OCI-LY1 (cell line): ENCODE measurements around the gene MRPL54.
A peak's percentile ranks its signal among the peaks of the same experiment; 100 is the strongest.

Experiments
- H2AFZ ChIP-seq: fragments of 200-600 bp; sonication (generic), shearing (Covaris generic); 2 replicates; pipeline ENCODE4 v1.6.0; 2014; ENCODE audit warnings: antibody characterized with exemption, mild to moderate bottlenecking, low read length
- H3F3A ChIP-seq: fragments of 200-600 bp; sonication (generic), shearing (Covaris generic); 2 replicates; pipeline ENCODE4 v1.6.0; 2014; ENCODE audit warnings: mild to moderate bottlenecking, antibody characterized with exemption, low read length, moderate library complexity; ENCODE audit not compliant: insufficient read depth
- H3K27ac ChIP-seq: fragments of 200-600 bp; sonication (generic); 2 replicates; pipeline ENCODE4 v1.5.1; 2014; ENCODE audit warnings: low read length, mixed run types, mild to moderate bottlenecking, low read depth; ENCODE audit not compliant: poor library complexity, severe bottlenecking
- H3K27me3 ChIP-seq: fragments of 200-600 bp; sonication (generic); 2 replicates; pipeline ENCODE4 v1.6.0; 2014; ENCODE audit warnings: antibody characterized with exemption, mild to moderate bottlenecking, low read length, moderate library complexity; ENCODE audit not compliant: insufficient read depth
- H3K36me3 ChIP-seq: fragments of 200-600 bp; sonication (generic); 2 replicates; pipeline ENCODE4 v1.6.1; 2014; ENCODE audit warnings: mild to moderate bottlenecking, antibody characterized with exemption, low read length, moderate library complexity, mixed read lengths; ENCODE audit not compliant: insufficient read depth
- H3K4me1 ChIP-seq: fragments of 200-600 bp; sonication (generic); 2 replicates; pipeline ENCODE4 v1.5.1; 2014; ENCODE audit warnings: mild to moderate bottlenecking, low read length, moderate library complexity; ENCODE audit not compliant: insufficient read depth, severe bottlenecking
- H3K4me2 ChIP-seq: fragments of 200-600 bp; sonication (generic), shearing (Covaris generic); 2 replicates; pipeline ENCODE4 v1.6.1; 2014; ENCODE audit warnings: low read length
- H3K4me3 ChIP-seq: fragments of 200-600 bp; sonication (generic); 2 replicates; pipeline ENCODE4 v1.5.1; 2014; ENCODE audit warnings: low read length, low read depth, mild to moderate bottlenecking, mixed read lengths; ENCODE audit not compliant: poor library complexity, severe bottlenecking
- H3K79me2 ChIP-seq: fragments of 200-600 bp; shearing (Covaris generic); 2 replicates; pipeline ENCODE4 v1.6.1; 2016; ENCODE audit warnings: mixed run types, low read length, mixed read lengths; ENCODE audit not compliant: insufficient read depth
- H3K9ac ChIP-seq: fragments of 200-600 bp; sonication (generic), shearing (Covaris generic); 2 replicates; pipeline ENCODE4 v1.6.1; 2014; ENCODE audit warnings: mild to moderate bottlenecking, low read length, mixed read lengths
- H3K9me2 ChIP-seq: fragments of 200-600 bp; sonication (generic), shearing (Covaris generic); 2 replicates; pipeline ENCODE4 v1.6.1; 2014; ENCODE audit warnings: low read depth, mild to moderate bottlenecking, low read length, mixed read lengths
- H3K9me3 ChIP-seq: fragments of 200-600 bp; shearing (Covaris generic); 2 replicates; pipeline ENCODE4 v1.6.1; 2014; ENCODE audit warnings: low read length, mixed read lengths
- H4K20me1 ChIP-seq: fragments of 200-600 bp; sonication (generic), shearing (Covaris generic); 2 replicates; pipeline ENCODE4 v1.6.0; 2016; ENCODE audit warnings: mild to moderate bottlenecking, low read length; ENCODE audit not compliant: insufficient read depth
- EZH2 ChIP-seq: fragments of 200-600 bp; sonication (generic), shearing (Covaris generic); IDR thresholded peaks from 2 replicates; pipeline ENCODE4 v1.8.0; 2017; ENCODE audit warnings: borderline replicate concordance, mixed run types, mild to moderate bottlenecking, antibody characterized with exemption, low read length, moderate library complexity, mixed read lengths
- TF ChIP-seq, protein P1 (sequence below): fragments of 200-600 bp; sonication (generic), shearing (Covaris generic); IDR thresholded peaks from 2 replicates; pipeline ENCODE4 v1.5.1; 2017; ENCODE audit warnings: mild to moderate bottlenecking, antibody characterized with exemption, low read length, moderate library complexity, mixed read lengths

Gene MRPL54

GRCh38 chr19:3759482-3760254 lies 2.8 kb upstream of the MRPL54 start:
- Histone ChIP-seq H4K20me1 (no peaks in the 10 kb centered on the region), H3K27ac (no peak overlapping the region), H3K4me3 (peak overlapping the region; percentile 84), H3K4me1 (peaks cover 25% of the 10 kb centered on the region), H3K36me3 (peaks cover 18% of the 10 kb centered on the region; the same call in 1 of the 2 replicates), H3K79me2 (no peaks in the 10 kb centered on the region), H3K9ac (no peak overlapping the region; the same call in 1 of the 2 replicates), H3F3A (no peaks in the 10 kb centered on the region), H3K4me2 (peak overlapping the region; percentile 75; the same call in 1 of the 2 replicates), H3K9me2 (no peaks in the 10 kb centered on the region), H3K9me3 (no peaks in the 10 kb centered on the region), H2AFZ (no peak overlapping the region), H3K27me3 (no peaks in the 10 kb centered on the region)
- TF ChIP-seq, protein P1, sequence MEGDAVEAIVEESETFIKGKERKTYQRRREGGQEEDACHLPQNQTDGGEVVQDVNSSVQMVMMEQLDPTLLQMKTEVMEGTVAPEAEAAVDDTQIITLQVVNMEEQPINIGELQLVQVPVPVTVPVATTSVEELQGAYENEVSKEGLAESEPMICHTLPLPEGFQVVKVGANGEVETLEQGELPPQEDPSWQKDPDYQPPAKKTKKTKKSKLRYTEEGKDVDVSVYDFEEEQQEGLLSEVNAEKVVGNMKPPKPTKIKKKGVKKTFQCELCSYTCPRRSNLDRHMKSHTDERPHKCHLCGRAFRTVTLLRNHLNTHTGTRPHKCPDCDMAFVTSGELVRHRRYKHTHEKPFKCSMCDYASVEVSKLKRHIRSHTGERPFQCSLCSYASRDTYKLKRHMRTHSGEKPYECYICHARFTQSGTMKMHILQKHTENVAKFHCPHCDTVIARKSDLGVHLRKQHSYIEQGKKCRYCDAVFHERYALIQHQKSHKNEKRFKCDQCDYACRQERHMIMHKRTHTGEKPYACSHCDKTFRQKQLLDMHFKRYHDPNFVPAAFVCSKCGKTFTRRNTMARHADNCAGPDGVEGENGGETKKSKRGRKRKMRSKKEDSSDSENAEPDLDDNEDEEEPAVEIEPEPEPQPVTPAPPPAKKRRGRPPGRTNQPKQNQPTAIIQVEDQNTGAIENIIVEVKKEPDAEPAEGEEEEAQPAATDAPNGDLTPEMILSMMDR = no peak
- TF ChIP-seq EZH2 = no peak

- Histone ChIP-seq H3K4me3 (peak overlapping the region; percentile 84), H3K27ac (peak overlapping the region; percentile 9), H3K27me3 (no peaks in the 10 kb centered on the region), H3F3A (no peaks in the 10 kb centered on the region), H3K9me2 (no peaks in the 10 kb centered on the region), H3K4me2 (peak overlapping the region; percentile 75), H2AFZ (no peak overlapping the region), H3K79me2 (no peaks in the 10 kb centered on the region), H3K9ac (peak overlapping the region; percentile 90), H4K20me1 (no peaks in the 10 kb centered on the region), H3K36me3 (peaks cover 21% of the 10 kb centered on the region; the same call in 1 of the 2 replicates), H3K9me3 (no peaks in the 10 kb centered on the region), H3K4me1 (peaks cover 25% of the 10 kb centered on the region)
- TF ChIP-seq EZH2 = no peak
These were observed 1.6 kb upstream of the MRPL54 start for GRCh38 chr19:3760871-3761361.

- peak within 1 kb of the TSS; percentile 75 for H3K4me2 ChIP-seq
- peak within 1 kb of the TSS; percentile 90 for H3K9ac ChIP-seq
- peaks cover 24% of the 10 kb centered on the region; the same call in 1 of the 2 replicates for H3K36me3 ChIP-seq
- no peaks in the 10 kb centered on the region for H3F3A ChIP-seq
- H3K27ac ChIP-seq = peak within 1 kb of the TSS; percentile 90
- no peaks in the 10 kb centered on the region for H3K9me3 ChIP-seq
- H4K20me1 ChIP-seq = no peaks in the 10 kb centered on the region
- peak within 1 kb of the TSS; percentile 84 for H3K4me3 ChIP-seq
- H2AFZ ChIP-seq = no peak within 1 kb of the TSS
- TF ChIP-seq EZH2 = no peak
- TF ChIP-seq, protein P1 = peak; percentile 87
- H3K9me2 ChIP-seq = no peaks in the 10 kb centered on the region
- no peaks in the 10 kb centered on the region for H3K27me3 ChIP-seq
- H3K4me1 ChIP-seq = peaks cover 25% of the 10 kb centered on the region
- H3K79me2 ChIP-seq = no peaks in the 10 kb centered on the region
These were observed 926 bp upstream of the MRPL54 start, which contains the start of gene APBA3 for GRCh38 chr19:3761382-3762129. APBA3 (minus strand) TSS chr19:3761692; CDS start chr19:3760264, 1,428 bp downstream.
